Myocyte (in vitro differentiated cells): ENCODE measurements around the gene CDA. TPM values are rescaled to one million over a fixed set of nuclear protein-coding genes. Genes with fewer than 3 reads are reported as not detected.

Source experiments
- DNase-seq: peaks from one replicate; pipeline ENCODE4 v3.0.0-alpha.2; 2012; ENCODE audit warnings: low read depth
- polyA plus RNA-seq: library from polyadenylated mRNA; unstranded; fragments of >200 nt; gene quantifications from one replicate; pipeline ENCODE4 v1.2.1, GENCODE V29; 2012; ENCODE audit warnings: missing spikeins
- total RNA-seq: library from RNA; depleted of rRNA; stranded (reverse); fragments of >200 nt; gene quantifications from 2 replicates; pipeline ENCODE4 v1.2.3, GENCODE V29; 2014

CDA gene
- 0.16 TPM in 1 of 2 replicates, not detected in the other for total RNA-seq
- polyA plus RNA-seq = 3.4 TPM

- DNase-seq = no peak
Observed at GRCh38 chr1:20588634-20589225, at the start of gene CDA. Gene CDA, plus strand, starts transcription at chr1:20589097. Its CDS starts 33 bp downstream, at chr1:20589130.

- DNase-seq = no peak
Observed at GRCh38 chr1:20540281-20540680, 48.6 kb upstream of the CDA start.

GRCh38 chr1:20546637-20547036 is 42.3 kb upstream of the CDA start:
- DNase-seq = no peak

GRCh38 chr1:20551161-20551560 is 37.7 kb upstream of the CDA start:
- no peak for DNase-seq

GRCh38 chr1:20551945-20552727 is 36.8 kb upstream of the CDA start, which contains the start of gene FAM43B:
Gene FAM43B, plus strand, starts transcription at chr1:20552573. Its CDS starts 401 bp downstream, at chr1:20552974.
- DNase-seq = peak; percentile 22

- no peak for DNase-seq
Observed at GRCh38 chr1:20552728-20553445, 36.0 kb upstream of the CDA start.

- DNase-seq = no peak
Observed at GRCh38 chr1:20555025-20555757, 33.7 kb upstream of the CDA start.

GRCh38 chr1:20555758-20556120 is 33.2 kb upstream of the CDA start:
- DNase-seq = no peak

- no peak for DNase-seq
Observed at GRCh38 chr1:20558191-20558590, 30.7 kb upstream of the CDA start.

- DNase-seq = no peak
Observed at GRCh38 chr1:20560966-20561365, 27.9 kb upstream of the CDA start.

GRCh38 chr1:20565234-20565633 is 23.7 kb upstream of the CDA start:
- no peak for DNase-seq

- DNase-seq = no peak
Observed at GRCh38 chr1:20569523-20570098, 19.3 kb upstream of the CDA start.

- no peak for DNase-seq
Observed at GRCh38 chr1:20571427-20571826, 17.5 kb upstream of the CDA start.

GRCh38 chr1:20573987-20574386 is 14.9 kb upstream of the CDA start:
- DNase-seq = no peak

GRCh38 chr1:20574686-20575540 is 14.0 kb upstream of the CDA start:
- DNase-seq = peak; percentile 70

- DNase-seq = no peak
Observed at GRCh38 chr1:20575541-20576336, 13.2 kb upstream of the CDA start.

- no peak for DNase-seq
Observed at GRCh38 chr1:20578062-20578461, 10.8 kb upstream of the CDA start.

- no peak for DNase-seq
Observed at GRCh38 chr1:20578721-20579395, 10.0 kb upstream of the CDA start.

GRCh38 chr1:20584890-20585289 is 4.0 kb upstream of the CDA start:
- peak; percentile 50 for DNase-seq
